GM18502 (cell line): ENCODE results near the gene ZBTB48.
A peak's percentile ranks its signal among the peaks of the same experiment; 100 is the strongest.

Source experiments
- ATAC-seq: cut with Tn5 transposase; IDR thresholded peaks from one replicate; pipeline ENCODE4 v1.9.1; 2021; ENCODE audit warnings: mild to moderate bottlenecking; ENCODE audit not compliant: unreplicated experiment, poor library complexity

The ZBTB48 gene

DNA sequence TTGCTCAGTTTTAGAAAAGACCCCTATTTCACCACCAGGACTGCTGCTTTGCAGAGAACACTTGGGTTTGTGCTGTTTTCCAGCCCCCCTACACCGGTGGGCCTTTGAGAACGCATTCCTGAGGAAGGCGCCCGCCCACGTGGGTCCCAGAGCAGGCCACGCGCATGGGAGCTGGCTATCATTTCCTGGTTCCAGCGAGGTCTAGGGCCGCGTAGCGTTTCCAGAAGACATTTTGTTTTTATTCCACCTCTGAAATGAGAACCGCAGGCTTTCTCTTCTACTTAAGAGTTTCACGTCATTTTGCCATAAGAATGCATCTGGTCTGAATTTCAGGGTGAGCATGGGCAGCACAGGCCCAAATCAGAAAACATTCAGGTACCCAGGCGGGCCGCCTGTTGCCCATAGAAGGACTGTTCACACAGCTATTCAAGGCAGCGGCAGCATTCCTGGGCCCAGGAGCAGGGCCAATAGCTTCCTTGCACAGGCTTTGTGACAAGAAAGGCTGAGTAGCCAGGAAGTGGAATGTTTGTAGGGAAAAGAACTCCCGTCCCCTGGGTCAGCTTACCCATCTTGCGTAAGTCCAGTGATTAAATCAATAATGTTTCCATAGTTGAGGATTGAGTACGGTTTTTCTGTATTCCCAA, 24.2 kb downstream of the ZBTB48 start:
- no peak for ATAC-seq

DNA sequence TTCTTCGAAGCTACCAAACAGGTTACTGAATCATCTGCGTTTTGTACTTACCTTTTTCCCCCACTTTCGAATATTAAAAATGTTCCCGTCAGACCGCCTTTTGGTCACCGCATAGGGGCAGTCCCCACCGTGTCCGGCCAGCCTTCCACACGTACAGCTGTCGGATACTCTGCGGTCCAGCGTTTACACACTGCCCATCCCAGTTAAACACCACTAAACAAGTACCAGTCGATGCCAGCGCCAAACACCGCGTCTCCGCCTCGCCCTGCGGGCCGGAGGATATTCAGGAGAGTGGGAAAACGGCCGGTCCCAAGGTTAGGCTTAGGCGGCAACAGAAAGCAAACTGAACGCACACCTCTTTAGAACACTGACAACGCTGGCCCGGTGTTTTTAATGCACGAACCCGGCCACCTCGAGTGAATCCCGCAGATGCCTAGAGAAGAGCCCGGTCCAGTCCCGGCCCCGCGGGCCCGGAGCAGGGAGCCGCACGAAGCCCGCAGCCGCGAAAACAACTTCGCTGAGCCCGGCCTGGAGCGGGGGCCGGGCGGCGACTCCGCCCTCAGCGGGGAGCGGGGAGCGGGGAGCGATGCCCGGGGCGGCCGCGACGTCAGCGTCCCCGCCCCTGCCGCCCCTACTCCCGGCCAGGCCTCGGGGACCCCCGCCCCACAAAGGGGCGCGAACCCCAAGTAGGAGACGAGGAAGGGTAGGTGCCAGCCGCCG, 33.0 kb downstream of the ZBTB48 start:
- ATAC-seq, result peak; percentile 40

DNA sequence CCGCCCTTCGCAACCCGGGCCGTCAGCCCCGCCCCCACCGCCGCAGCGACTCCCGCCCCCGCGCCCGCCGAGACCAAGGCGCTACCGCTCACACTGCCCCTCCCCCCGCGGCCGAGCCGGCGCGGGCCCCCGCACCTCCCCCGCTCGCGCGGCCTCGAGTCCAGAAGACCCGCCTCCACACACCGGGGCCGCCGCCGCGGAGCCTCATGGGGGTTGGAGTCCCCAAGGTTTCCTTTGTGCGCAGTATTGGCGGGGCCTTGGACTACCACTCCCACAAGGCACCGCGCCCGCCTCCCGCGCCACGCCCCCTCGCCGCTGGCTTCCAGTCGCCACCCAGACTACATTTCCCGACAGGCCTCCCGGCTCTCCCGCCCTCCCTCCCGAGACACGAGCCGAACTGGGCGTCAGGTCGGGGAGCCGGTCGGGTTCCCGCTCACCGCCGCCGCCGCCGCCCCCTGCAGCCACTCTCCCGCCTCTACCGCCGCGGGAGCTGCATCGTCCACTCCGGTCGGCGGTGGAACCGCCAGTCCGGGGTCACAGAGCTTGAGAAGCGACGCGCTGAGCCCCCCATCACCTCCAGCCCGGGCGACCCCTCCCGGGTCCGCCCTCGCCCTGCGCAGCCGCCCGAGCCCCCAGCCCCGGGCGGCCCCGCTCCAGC, 33.7 kb downstream of the ZBTB48 start, which contains the start of gene PHF13:
Gene PHF13 (plus strand): TSS at position 371 of the 658 bp plus-strand sequence. CDS start 336 bp downstream, outside the sequence.
- peak; percentile 92 for ATAC-seq

DNA sequence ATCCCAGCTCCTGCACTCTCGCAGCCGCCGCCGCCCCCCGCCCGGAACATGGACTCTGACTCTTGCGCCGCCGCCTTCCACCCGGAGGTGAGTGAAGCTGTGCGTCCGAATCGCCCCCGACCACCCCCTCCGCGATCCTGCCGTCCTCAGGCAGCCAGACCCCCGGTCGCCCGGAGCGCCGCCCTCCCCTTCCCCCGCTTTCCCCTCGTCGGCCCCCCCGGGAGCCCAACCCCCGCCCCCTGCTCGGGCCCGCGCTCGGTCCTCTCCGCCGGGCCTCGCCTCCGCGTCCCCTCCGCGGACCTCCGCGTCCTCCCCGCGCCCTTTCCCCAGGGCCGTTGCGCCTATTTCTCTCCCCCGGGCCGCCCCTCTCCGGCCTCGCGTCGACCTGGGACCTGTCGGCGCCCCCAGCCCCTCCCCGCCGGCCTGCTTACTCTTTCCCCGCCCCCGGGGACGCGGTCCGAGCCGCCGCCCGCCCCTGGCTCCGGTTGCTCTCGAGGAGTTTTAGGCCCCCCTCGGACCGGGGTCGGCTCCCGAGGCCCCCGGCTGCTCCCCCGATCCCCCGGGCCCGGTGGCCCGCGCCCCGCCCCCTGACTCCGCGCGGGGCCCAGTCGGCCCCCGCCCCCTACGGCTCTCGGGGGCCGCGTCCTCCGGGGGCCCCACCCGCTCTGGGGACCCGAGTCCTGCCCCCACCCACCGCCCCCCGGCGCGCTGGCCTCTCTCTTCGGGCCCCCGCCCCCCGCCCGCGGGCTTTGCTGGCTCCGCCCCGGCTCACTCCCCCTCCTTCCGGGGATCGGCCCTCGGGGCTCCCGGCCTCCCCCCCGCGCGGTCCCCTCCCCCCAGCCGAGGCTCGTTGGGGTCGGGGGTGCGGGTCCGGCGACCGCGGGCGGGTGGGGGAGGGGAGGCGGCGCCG, 34.5 kb downstream of the ZBTB48 start:
- no peak for ATAC-seq

DNA sequence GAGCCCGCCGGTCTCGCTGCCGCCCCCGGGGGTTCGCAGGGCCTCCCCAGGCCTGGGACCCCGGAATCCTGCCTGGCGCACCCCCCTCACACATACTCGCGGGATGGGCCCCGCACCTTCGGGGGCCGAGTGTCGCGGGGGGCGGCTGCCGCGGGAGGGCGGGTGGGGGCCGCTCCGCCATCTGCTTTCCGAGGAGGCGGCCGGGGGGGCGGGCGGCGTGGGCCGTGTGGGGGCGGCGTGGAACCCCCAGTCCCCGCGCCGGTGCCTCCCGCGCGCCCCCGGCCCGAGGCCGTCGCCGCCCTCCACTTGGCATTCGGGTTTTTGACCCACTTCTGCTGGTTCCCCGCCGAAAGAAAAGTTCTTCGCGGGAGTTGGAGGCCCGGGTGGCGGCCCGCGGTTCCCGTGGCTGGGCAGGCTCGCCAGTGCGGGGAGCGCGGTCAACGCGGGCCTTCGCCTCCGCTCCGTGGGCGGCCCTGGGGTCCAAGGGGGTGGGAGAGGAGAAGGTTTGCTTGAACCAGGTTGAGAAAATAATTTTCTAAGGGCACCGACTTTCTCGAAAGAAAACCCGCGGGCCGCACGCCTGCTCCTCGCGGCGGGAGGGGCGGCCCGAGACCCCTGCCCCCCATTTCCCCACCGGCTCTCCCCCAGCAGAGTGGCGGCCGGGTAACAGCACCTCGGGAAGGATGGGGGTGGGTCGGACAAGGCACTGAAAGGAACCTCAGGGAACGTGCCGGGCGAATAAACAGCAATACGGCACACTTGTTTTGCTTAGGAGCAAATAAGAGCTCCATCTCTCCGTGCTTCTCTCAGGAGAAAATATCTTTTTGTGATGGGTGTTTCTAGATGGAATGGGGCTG, 35.4 kb downstream of the ZBTB48 start:
- ATAC-seq, result no peak

DNA sequence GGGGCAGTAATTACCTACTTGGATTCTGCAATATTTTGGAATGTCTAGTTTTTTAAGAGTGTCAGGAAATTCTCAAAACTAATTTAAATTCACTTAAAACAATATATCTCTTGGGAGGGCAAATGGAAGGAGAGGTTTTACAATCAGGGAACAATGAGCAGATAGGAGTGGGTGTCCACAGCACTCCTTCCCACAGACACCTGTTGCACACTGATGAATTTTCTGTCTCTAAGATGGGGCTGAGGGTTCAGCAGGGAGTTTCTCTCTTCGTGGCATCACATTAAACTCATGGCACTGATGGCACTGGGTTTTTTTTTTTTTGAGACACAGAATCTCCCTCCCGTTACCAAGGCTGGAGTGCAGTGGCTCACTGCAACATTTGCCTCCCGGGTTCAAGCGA, 39.3 kb downstream of the ZBTB48 start:
- no peak for ATAC-seq

DNA sequence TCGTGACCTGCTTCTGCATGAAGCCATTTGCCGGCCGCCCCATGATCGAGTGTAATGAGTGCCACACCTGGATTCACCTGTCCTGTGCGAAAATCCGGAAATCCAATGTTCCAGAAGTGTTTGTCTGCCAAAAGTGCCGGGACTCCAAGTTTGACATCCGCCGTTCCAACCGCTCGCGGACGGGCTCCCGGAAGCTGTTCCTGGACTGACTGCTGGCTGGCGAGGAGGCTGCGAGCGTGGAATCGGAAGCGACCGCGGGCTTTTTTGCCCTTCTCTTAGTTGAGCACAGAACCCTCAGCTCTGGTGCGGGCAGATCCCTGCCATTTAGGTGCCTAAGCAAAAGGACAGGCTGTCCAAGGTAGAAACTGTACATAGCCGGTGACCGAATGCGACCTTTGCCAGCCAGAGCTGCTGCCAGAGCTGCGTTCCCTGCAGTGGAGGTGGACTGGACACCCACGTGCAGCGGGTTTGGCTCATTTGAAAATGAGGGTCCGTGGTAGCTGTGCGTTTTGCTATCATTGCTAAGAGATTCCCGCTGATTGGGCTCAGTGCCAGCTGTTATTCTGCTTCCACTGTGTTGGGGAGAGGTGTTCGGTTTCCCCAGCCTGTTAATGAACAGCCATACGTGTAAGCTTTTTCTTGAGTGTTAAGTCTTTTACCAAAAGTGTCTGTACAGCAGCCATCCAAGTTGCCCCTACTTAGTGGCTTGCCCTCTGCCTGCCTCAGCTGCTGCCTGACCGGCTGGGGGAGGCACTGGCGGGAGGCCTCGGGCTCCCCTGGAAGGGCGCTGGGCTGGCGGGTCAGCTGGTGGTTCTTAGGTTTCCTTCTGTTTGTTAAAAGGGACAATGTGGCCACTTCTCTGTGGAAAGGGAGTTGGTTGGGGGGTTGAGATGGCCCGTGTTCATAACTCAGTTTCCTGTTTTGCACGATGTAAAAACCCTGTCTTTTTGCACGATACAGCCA, 41.9 kb downstream of the ZBTB48 start:
- no peak for ATAC-seq

DNA sequence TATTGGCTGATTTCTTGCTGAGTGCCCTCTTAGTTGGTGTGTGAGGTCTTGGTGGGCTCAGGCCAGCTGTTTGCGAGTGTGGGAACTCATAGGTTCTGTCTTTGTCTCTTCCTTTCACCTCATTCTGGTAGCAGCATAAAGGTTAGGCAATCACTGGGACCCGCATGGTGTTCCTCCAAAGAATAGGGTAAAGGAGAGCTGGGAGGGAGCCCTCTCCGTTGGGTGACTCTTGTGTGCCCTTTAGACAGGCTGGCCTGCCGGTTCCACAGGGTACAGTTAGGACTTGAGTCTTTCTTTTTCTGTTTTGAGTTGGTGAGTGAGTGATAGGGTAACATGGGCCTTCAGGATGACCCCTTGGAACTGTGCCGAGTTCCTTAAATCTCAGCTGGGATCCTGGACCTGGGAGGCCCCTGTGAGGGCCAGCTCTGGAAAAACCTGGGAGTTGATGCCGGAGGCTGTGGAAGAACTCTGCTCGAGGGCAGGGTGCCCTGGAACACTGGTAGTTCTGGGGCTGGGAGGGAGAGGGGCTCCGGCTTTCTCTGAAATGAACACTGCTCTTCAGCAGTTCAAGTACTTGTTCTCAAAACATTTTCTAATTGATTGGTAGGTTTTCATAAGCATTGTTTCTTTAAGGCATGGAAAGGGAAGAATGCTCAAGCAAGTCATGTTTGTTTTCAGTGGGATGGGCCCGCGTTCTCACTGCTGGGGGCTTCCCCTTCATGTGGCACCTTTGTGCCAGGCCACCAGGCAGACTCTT, 42.8 kb downstream of the ZBTB48 start:
- no peak for ATAC-seq

DNA sequence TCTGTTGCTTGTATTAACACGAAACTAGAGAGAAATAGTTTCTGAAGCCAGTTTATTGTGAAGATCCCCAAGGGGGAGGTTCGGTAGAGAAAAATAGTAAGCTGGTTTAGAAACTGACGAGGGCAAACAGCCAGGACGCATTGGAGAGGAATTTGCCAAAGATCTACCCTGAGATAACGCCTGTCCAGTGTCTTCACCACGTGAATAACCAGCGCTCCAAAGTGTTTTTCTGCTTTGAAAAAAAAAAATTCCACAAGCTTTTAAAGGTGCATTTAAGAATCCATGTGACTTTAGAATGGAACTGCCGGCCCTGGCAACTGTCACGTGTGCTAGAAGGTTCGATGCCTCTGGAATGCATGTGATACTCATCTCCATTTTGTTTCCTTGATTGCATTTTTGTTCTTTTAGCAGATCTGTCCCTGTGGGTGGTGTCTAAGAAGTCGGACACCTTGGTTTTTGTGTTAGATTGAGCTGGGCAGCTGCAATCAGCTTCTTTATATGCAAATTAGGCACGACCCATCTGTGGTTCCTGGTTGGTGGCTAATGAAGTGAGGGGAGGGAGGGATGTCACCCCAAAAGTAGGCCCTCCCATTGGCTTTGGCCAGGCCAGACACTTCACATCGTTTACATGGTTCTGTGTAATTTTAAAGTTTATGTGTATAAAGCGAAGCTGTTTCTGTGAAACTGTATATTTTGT, 43.6 kb downstream of the ZBTB48 start:
- no peak for ATAC-seq

DNA sequence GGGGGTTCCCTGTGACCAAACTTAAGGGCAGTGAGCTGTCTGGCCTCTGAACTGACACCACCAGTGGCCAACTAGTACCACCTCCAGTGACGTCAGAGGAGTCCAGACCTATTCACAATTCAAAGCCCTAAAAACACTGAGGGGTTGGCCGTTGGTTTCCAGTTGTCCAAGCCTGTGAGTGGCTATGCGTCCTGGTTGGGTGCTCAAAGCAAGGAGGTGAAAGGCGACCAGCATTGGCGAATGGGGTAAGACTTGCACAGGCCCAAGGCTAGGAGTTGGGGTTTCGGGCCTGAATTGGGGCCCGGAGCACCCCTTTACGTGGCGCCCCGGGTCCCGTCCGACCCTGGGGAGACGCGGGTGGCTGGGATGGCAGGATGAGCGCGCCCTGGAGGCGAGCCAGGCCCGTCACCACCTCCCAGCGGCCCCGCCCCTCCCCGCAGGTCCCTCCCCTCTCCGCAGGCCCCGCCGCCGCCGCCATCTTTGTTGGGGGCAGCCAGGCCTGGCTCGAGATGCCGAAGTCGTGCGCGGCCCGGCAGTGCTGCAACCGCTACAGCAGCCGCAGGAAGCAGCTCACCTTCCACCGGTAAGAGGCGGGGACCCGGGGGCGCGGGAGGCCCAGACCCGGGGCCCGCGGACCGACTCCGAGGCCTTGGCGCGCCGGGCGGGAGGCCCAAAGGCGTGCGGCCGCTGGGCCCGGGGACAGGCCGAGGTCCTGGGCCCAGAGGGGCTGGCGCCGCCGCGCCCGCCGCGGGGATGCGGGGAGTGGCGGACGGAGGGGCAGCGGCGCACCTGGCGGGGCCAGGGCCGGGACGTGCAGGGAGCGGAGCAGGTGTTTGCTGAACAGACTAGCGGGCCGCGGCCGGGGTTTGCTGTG, 45.2 kb downstream of the ZBTB48 start, which contains the start of gene THAP3:
Gene THAP3 (plus strand): TSS at position 159 of the 874 bp plus-strand sequence. CDS start 351 bp downstream, at position 510.
- peak; percentile 81 for ATAC-seq

DNA sequence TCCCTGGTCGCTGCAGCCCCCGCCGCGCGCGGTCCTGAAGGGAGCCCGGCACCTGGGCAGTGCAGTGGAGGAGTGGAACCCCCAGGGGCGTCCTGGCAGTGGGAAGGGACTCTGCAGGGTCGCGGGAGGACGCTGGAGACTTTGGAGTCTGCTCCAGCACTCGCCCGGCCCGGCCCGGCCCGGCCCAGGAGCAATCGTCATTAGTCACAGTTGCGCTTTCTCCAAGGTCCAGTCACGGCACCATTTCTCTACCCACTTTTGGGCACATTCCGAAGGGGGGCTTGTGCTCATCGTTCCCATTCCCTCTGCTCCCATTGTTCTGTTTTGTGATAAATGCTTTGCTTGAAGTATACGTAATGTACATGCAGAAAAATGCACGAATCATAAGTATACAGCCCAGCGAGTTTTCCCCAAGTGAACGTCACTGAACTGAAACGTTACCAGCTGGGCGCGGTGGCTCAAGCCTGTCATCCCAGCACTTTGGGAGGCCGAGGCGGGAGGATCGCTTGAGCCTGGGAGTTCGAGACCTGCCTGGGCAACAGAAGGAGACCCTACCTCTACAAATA, 45.9 kb downstream of the ZBTB48 start:
- ATAC-seq, result no peak

DNA sequence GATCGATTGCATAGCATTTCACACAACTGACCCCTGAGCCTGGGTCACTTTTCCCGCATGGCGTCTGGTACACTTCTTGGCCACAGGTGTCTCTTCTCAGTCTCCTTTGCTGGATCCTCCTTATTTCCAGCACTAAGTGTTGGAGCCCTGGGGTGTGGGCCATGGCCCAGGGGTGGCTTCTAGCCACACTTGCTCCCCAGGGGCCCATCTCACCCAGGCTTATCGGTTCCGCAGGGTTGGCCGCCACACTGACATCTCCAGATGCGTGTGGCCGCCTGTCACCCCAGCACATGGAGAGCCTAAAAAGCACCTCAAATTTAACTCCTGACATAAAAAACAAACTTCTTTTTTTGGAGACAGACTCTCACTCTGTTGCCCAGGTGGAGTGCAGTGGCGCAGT, 47.2 kb downstream of the ZBTB48 start:
- no peak for ATAC-seq

DNA sequence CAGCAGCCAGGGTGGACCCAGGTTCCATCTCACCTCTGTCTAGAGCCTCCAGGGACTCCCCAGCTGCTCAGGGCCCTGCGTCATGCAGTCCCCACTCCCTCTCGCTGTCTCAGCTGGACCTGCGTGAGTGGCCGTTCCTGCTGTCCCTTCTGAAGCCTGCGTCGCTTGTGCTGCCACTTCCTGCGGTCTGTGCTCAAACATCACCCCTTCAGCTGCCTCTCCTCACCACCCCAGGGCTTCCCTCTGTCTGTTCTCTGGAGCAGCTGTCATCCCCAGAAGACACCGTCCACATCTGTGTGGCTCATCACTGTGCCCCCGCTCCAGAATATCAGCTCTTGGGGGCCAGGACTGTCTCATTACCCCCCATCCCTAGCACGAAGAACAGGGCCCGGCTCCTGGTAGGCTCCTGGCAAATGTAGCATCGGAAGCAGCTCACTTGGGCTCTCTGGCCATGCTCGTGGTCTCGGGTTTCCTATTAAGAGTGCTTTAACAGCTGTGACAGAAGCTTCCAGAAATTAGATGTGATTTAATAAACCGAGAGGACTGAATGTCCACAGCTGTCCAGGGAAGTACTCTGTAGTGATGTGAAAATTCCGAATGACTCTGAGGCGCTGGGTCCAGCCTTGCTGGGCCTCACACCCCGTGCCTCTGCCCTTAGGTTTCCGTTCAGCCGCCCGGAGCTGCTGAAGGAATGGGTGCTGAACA, 48.2 kb downstream of the ZBTB48 start:
- ATAC-seq, result no peak

DNA sequence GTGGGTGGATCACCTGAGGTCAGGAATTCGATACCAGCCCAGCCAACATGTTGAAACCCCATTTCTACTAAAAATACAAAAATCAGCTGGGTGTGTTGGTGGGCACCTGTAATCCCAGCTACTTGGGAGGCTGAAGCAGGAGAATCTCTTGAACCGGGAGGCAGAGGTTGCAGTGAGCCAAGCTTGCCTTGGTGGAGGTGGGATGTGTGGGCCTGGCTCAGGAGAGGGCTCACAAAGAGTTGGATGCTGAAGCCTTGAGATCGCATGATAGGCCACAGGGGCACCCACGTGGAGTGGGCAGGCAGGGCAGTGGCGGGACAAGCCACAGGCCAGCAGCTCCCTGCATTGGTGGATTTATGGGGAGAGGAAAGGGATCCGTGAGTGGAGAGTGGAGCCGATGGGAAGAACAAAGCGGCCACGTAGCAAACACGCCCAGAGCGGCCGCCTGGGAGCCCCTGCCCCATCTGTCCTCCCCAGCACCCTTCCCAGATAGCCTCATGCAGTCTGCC, 49.2 kb downstream of the ZBTB48 start:
- no peak for ATAC-seq

DNA sequence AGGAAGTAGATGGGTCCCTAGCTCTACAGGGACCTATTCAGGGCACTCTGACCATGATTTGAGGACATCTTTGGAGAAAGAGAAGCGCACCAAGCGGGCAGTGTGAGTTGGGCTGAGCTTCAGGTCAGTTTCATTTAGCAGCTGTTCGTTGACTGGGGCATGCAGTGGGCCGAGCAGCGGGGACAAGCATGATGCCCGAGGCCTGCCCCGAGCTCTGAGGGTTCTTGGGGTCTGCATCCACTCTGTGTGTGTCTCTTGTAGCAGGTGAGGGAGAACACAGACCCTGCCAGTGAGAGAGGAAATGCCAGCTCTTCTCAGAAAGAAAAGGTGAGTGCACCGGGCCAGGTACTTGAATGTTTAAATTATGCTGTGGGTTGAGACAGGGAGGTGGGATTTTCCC, 50.2 kb downstream of the ZBTB48 start:
- ATAC-seq, result no peak
